ENCODE results near the gene DKC1. TPM values are rescaled to one million over a fixed set of nuclear protein-coding genes. Genes with fewer than 3 reads are reported as not detected.

DKC1 gene
- total RNA-seq, 1 donor from 2014 or later, result 28.5 TPM

GRCh38 chrX:154727871-154728270 lies 34.8 kb upstream of the DKC1 start:
- H3K4me3 Mint-ChIP-seq (ENCODE audit: unreplicated experiment), result no peak overlapping the region
- DNase-seq (ENCODE audit: low spot score), result no peak
- peaks cover 13% of the 10 kb centered on the region for H3K4me1 Mint-ChIP-seq (ENCODE audit: unreplicated experiment)
- no peaks in the 10 kb centered on the region for H3K36me3 Mint-ChIP-seq (ENCODE audit: low read depth, unreplicated experiment)
- peak overlapping the region; percentile 64 for H3K27ac Mint-ChIP-seq (ENCODE audit: unreplicated experiment)
- no peak for TF ChIP-seq CTCF (IDR thresholded peaks at IDR 0.05; ENCODE audit: unreplicated experiment)
- H3K27me3 Mint-ChIP-seq (ENCODE audit: unreplicated experiment), result peaks cover 2% of the 10 kb centered on the region
- H3K9me3 Mint-ChIP-seq (ENCODE audit: unreplicated experiment), result no peaks in the 10 kb centered on the region

- Mint-ChIP-seq H3K4me1 (ENCODE audit: unreplicated experiment) (peaks cover 13% of the 10 kb centered on the region), H3K9me3 (ENCODE audit: unreplicated experiment) (no peaks in the 10 kb centered on the region)
- no peak for TF ChIP-seq CTCF (IDR thresholded peaks at IDR 0.05; ENCODE audit: unreplicated experiment)
These were observed 34.1 kb upstream of the DKC1 start for GRCh38 chrX:154728431-154729190.

GRCh38 chrX:154729439-154729838 lies 33.2 kb upstream of the DKC1 start:
- peaks cover 20% of the 10 kb centered on the region for H3K4me1 Mint-ChIP-seq (ENCODE audit: unreplicated experiment)
- no peaks in the 10 kb centered on the region for H3K36me3 Mint-ChIP-seq (ENCODE audit: low read depth, unreplicated experiment)
- TF ChIP-seq CTCF (IDR thresholded peaks at IDR 0.05; ENCODE audit: unreplicated experiment), result no peak
- no peak overlapping the region for H3K27ac Mint-ChIP-seq (ENCODE audit: unreplicated experiment)
- H3K27me3 Mint-ChIP-seq (ENCODE audit: unreplicated experiment), result peaks cover 3% of the 10 kb centered on the region
- H3K9me3 Mint-ChIP-seq (ENCODE audit: unreplicated experiment), result no peaks in the 10 kb centered on the region
- H3K4me3 Mint-ChIP-seq (ENCODE audit: unreplicated experiment), result no peak overlapping the region
- DNase-seq (ENCODE audit: low spot score), result no peak

More at GRCh38 chrX:154728431-154729190, 34.1 kb upstream of the DKC1 start:
- H3K27me3 Mint-ChIP-seq (ENCODE audit: unreplicated experiment), result peaks cover 3% of the 10 kb centered on the region
- no peaks in the 10 kb centered on the region for H3K36me3 Mint-ChIP-seq (ENCODE audit: low read depth, unreplicated experiment)
- no peak for DNase-seq (ENCODE audit: low spot score)
- H3K4me3 Mint-ChIP-seq (ENCODE audit: unreplicated experiment), result no peak overlapping the region
- H3K27ac Mint-ChIP-seq (ENCODE audit: unreplicated experiment), result peak overlapping the region; percentile 48

- Mint-ChIP-seq H3K4me1 (ENCODE audit: unreplicated experiment) (peaks cover 23% of the 10 kb centered on the region), H3K9me3 (ENCODE audit: unreplicated experiment) (no peaks in the 10 kb centered on the region), H3K36me3 (ENCODE audit: low read depth, unreplicated experiment) (no peaks in the 10 kb centered on the region), H3K4me3 (ENCODE audit: unreplicated experiment) (no peak overlapping the region), H3K27ac (ENCODE audit: unreplicated experiment) (no peak overlapping the region), H3K27me3 (ENCODE audit: unreplicated experiment) (peaks cover 3% of the 10 kb centered on the region)
- TF ChIP-seq CTCF (IDR thresholded peaks at IDR 0.05; ENCODE audit: unreplicated experiment), result no peak
- DNase-seq (ENCODE audit: low spot score), result no peak
These were observed 32.3 kb upstream of the DKC1 start for GRCh38 chrX:154730253-154730891.

- no peak for TF ChIP-seq CTCF (IDR thresholded peaks at IDR 0.05; ENCODE audit: unreplicated experiment)
- H3K36me3 Mint-ChIP-seq (ENCODE audit: low read depth, unreplicated experiment), result no peaks in the 10 kb centered on the region
- no peak overlapping the region for H3K27ac Mint-ChIP-seq (ENCODE audit: unreplicated experiment)
- H3K9me3 Mint-ChIP-seq (ENCODE audit: unreplicated experiment), result no peaks in the 10 kb centered on the region
- H3K4me3 Mint-ChIP-seq (ENCODE audit: unreplicated experiment), result no peak overlapping the region
- no peak for DNase-seq (ENCODE audit: low spot score)
- peaks cover 3% of the 10 kb centered on the region for H3K27me3 Mint-ChIP-seq (ENCODE audit: unreplicated experiment)
- peaks cover 27% of the 10 kb centered on the region for H3K4me1 Mint-ChIP-seq (ENCODE audit: unreplicated experiment)
These were observed 31.5 kb upstream of the DKC1 start for GRCh38 chrX:154731184-154731583.
